ENCODE measurements around the gene ST7L.
"Not testable (repeated sequence)": the region's sequence is repeated elsewhere in the genome, so short reads cannot be mapped to it uniquely, and the experiment has no call there.

Gene ST7L

DNA sequence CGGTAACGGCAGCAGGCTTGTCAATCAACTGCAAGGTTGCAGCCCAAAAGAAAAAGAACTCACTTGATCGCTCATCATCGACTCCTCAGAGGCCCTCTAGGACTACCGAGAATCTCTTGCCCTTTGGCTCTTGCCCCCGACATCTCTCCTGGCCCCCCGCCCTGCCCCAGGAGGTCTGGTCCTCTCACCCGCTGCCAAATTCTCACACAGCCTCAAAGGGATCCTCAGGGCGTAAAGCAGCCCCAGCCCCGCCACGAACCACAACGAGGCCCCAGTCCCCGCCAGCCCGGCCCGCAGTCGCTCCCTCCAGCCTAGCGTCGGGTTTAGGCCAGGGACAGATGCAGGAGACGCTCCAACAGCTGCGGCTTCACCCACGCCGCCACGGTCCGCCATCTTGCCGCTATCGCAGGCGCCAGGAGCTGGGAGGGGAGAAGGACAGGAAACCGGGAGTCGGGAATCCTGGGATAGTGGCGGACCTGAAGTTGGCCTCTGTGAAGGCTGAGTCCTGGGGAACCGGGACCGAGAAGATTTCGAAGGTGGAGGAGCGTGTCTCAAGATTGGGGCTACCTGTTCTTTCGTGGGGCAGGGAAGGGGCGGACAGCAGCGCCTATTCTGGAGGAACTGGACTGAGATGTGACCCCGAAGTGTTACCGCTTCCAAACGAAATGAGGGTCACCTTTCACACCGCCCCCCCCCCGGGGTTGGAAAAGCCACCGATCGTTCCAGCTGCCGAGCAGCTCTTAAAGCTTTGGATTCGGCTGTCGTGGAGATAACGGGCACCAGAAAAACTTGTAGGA is at the start of gene ST7L:
TSS of gene ST7L (minus strand) at position 421 of the 797 bp plus-strand sequence. CDS start at position 393, 28 bp downstream.
- H3K27ac ChIP-seq: peak within 1 kb of the TSS; percentile 98
- no peak for TF ChIP-seq Cebpa-rat (IDR thresholded peaks at IDR 0.05)

DNA sequence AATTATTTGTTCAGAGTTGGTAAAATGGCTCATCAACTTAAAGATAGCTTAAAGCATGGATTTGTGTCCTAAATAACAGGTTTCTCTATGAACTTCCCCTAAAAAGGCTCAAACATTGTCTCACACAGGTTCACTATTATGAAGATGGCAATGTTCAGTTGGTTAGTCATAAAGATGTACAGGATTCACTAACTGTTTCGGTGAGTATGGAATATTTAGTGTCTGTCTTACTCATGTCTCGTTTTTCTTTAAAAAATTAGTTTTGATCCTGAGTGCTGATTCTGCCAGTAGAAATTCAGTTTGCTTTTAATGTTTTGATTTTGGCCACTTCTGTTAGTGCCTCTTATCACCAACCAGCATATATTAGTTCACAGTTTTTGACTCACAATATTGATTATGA is 48.0 kb upstream of the ST7L start:
- Histone ChIP-seq H3K27me3 (no peaks in the 10 kb centered on the region), H4K20me1 (no peaks in the 10 kb centered on the region), H3K4me3 (no peak overlapping the region), H3K9ac (no peak overlapping the region), H3K9me3 (no peaks in the 10 kb centered on the region), H3K4me1 (0 out of 2 replicates have a peak, but pooled peaks cover 5% of the 10 kb centered on the region), H3K27ac (no peak overlapping the region), H3K4me2 (no peak overlapping the region), H3K36me3 (peaks cover 100% of the 10 kb centered on the region)
- no peak for TF ChIP-seq Cebpa-rat (IDR thresholded peaks at IDR 0.05)

More for the DNA sequence above, at the start of gene ST7L:
- peak within 1 kb of the TSS; percentile 96 for H3K9ac ChIP-seq
- peak within 1 kb of the TSS; percentile 84 for H3K4me3 ChIP-seq
- peak within 1 kb of the TSS; percentile 84 for H3K4me2 ChIP-seq
- peaks cover 17% of the 10 kb centered on the region for H3K36me3 ChIP-seq
- no peaks in the 10 kb centered on the region for H3K9me3 ChIP-seq
- peaks cover 35% of the 10 kb centered on the region for H4K20me1 ChIP-seq
- H3K27me3 ChIP-seq: no peaks in the 10 kb centered on the region
- H3K4me1 ChIP-seq: peaks cover 38% of the 10 kb centered on the region

- H3K36me3 ChIP-seq: peaks cover 100% of the 10 kb centered on the region
- no peaks in the 10 kb centered on the region for H4K20me1 ChIP-seq
- no peaks in the 10 kb centered on the region for H3K9me3 ChIP-seq
- H3K27me3 ChIP-seq: no peaks in the 10 kb centered on the region
- no peak overlapping the region for H3K4me2 ChIP-seq
- H3K27ac ChIP-seq: no peak overlapping the region
- no peak overlapping the region for H3K4me3 ChIP-seq
- H3K4me1 ChIP-seq: 0 out of 2 replicates have a peak, but pooled peaks cover 5% of the 10 kb centered on the region
- no peak for TF ChIP-seq Cebpa-rat (IDR thresholded peaks at IDR 0.05)
- no peak overlapping the region for H3K9ac ChIP-seq
Observed at GRCh38 chr1:112665857-112666256, 46.9 kb upstream of the ST7L start.

DNA sequence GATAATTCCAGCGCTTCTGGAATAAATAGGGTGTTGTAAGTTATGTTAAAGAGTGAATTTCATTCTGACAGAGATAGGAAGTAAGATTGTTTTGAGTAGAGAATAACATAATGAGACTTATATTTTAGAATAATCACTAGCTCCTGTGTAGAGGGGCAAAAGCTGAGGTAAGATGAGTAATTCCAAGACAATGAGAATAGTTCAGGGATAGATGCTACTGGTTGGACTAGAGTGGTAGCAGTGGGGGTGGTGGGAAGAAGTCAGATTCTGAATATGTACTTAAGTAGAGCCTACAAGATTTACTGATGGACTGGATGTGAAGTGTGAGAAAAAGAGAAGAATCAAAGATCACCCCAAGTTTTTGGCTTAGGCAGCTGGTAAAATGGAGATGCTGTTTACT is 32.3 kb upstream of the ST7L start:
- H3K36me3 ChIP-seq: peaks cover 86% of the 10 kb centered on the region
- no peak for TF ChIP-seq Cebpa-rat (IDR thresholded peaks at IDR 0.05)

DNA sequence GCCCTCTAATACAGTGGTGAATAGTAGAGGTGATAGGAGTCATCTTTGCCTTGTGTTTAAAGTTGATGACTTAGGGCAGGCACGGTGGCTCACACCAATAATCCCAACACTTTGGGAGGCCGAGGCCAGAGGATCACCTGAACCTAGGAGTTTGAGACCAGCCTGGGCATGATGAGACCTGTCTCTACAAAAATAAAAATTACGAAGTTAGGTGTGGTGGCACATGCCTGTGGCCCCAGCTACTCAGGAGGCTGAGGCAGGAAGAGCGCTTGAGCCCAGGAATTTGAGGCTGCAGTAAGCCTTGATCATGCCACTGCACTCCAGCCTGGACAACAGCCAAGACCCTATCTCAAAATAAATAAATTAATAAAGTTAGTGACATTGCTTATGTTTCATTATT is 27.3 kb upstream of the ST7L start:
- H3K27me3 ChIP-seq: no peaks in the 10 kb centered on the region
- H3K9ac ChIP-seq: no peak overlapping the region
- H3K4me2 ChIP-seq: no peak overlapping the region
- H3K9me3 ChIP-seq: 0 out of 2 replicates have a peak, but pooled peaks cover 8% of the 10 kb centered on the region
- peaks cover 88% of the 10 kb centered on the region for H3K36me3 ChIP-seq
- H3K27ac ChIP-seq: no peak overlapping the region
- no peaks in the 10 kb centered on the region for H3K4me1 ChIP-seq
- no peak overlapping the region for H3K4me3 ChIP-seq
- peaks cover 95% of the 10 kb centered on the region for H4K20me1 ChIP-seq
- no peak for TF ChIP-seq Cebpa-rat (IDR thresholded peaks at IDR 0.05)

More for the DNA sequence above, 32.3 kb upstream of the ST7L start:
- no peak overlapping the region for H3K4me2 ChIP-seq
- peaks cover 66% of the 10 kb centered on the region for H4K20me1 ChIP-seq
- no peak overlapping the region for H3K9ac ChIP-seq
- H3K27me3 ChIP-seq: no peaks in the 10 kb centered on the region
- H3K4me3 ChIP-seq: no peak overlapping the region
- no peaks in the 10 kb centered on the region for H3K4me1 ChIP-seq
- no peak overlapping the region for H3K27ac ChIP-seq
- H3K9me3 ChIP-seq: no peaks in the 10 kb centered on the region

DNA sequence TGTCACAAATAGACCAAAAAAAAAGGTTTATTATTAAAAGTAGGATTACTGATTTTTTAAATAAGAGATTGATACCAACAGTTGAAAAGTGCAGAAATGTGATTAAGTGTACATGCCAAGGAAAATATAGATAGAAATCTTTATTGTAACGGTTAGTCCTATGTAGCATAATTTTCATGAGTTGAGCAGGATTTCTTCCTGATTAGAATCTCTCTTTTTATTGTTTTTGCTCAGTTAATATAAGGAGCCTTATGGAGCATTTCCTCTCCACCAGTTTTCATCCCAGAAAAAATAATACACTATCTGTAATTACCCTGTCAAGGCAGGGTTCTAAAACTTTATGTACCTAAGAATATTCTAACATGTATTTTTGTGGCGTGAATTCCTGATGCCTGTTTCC is 24.1 kb upstream of the ST7L start:
- Histone ChIP-seq H3K27ac (no peak overlapping the region), H3K36me3 (peaks cover 70% of the 10 kb centered on the region), H4K20me1 (peaks cover 93% of the 10 kb centered on the region)

DNA sequence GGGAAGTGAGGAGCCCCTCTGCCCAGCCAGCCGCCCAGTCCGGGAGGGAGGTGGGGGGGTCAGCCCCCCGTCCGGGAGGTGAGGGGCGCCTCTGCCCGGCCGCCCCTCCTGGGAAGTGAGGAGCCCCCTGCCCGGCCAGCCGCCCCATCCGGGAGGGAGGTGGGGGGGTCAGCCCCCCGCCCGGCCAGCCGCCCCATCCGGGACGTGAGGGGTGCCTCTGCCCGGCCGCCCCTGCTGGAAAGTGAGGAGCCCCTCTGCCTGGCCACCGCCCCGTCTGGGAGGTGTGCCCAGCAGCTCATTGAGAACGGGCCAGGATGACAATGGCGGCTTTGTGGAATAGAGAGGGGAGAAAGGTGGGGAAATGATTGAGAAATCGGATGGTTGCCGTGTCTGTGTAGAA is 21.5 kb upstream of the ST7L start:
- Histone ChIP-seq H3K36me3 (peaks cover 66% of the 10 kb centered on the region), H3K9me3 (peaks cover 29% of the 10 kb centered on the region), H4K20me1 (peaks cover 93% of the 10 kb centered on the region)
- H3K27me3 ChIP-seq, H3K4me1 ChIP-seq, H3K27ac ChIP-seq, H3K4me2 ChIP-seq, H3K9ac ChIP-seq, H3K4me3 ChIP-seq: not testable (repeated sequence)

More for the DNA sequence above, 24.1 kb upstream of the ST7L start:
- no peaks in the 10 kb centered on the region for H3K27me3 ChIP-seq
- TF ChIP-seq Cebpa-rat (IDR thresholded peaks at IDR 0.05): no peak
- H3K4me2 ChIP-seq: no peak overlapping the region
- H3K9me3 ChIP-seq: peaks cover 20% of the 10 kb centered on the region
- no peak overlapping the region for H3K4me3 ChIP-seq
- no peaks in the 10 kb centered on the region for H3K4me1 ChIP-seq
- no peak overlapping the region for H3K9ac ChIP-seq

DNA sequence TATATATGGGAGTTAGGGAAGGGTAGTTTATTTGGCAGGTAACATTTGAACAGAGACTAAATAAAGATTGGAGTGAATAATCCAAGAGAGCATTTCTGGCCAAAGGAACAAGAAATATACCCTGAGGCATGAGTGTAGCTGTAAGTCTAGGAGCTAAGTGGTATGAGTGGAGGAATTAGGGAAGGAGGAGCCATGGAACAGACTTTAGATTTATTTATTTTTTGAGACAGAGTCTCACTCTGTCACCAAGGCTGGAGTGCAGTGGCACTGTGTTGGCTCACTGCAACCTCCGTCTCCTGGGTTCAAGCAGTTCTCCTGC is 19.1 kb upstream of the ST7L start:
- TF ChIP-seq Cebpa-rat (IDR thresholded peaks at IDR 0.05): no peak
- Histone ChIP-seq H3K4me3 (no peak overlapping the region), H3K27me3 (no peaks in the 10 kb centered on the region), H3K27ac (no peak overlapping the region), H3K36me3 (peaks cover 56% of the 10 kb centered on the region), H3K4me1 (0 out of 2 replicates have a peak, but pooled peaks cover 9% of the 10 kb centered on the region), H4K20me1 (peaks cover 93% of the 10 kb centered on the region), H3K9ac (no peak overlapping the region), H3K9me3 (peaks cover 23% of the 10 kb centered on the region), H3K4me2 (no peak overlapping the region)

DNA sequence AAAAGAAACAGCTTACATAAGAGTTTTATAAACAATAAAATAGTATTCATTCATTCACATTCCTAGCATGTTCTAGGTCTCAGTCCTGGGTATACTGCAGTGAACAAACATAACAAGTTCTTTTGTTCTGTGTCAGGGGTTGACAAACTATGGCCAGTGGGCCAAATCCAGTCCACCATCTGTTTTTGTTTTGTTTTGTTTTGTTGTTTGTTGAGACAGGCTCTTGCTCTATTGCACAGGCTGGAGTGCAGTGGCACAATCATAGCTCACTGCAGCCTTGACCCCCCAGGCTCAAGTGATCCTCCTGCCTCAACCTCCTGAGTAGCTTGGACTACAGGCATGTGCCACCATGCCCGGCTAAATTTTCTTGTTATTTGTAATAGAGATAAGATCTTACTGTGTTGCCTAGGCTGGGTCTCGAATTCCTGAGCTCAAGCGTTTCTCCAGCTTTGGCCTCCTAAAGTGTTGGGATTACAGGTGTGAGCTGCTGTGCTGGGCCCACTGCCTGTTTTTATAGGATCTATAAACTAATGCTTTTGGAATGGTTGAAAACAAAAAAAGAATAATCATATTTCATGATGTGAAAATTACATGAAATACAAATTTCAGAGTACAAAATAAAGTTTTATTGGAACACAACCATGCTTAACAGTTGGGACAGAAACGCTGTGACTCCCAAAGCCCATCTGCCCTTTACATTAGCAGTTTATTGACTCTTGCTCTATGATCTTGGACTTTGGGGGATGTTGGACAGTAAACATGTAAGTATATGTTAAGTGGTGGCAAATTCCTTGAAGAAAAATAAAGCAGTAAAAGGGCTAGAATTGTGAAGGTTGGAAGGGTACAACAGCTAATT is 18.5 kb upstream of the ST7L start:
- H4K20me1 ChIP-seq: peaks cover 93% of the 10 kb centered on the region

More for the DNA sequence above, 18.5 kb upstream of the ST7L start:
- no peak for TF ChIP-seq Cebpa-rat (IDR thresholded peaks at IDR 0.05)
- Histone ChIP-seq H3K4me1 (0 out of 2 replicates have a peak, but pooled peaks cover 9% of the 10 kb centered on the region), H3K4me3 (no peak overlapping the region), H3K9me3 (peaks cover 26% of the 10 kb centered on the region), H3K9ac (no peak overlapping the region), H3K4me2 (no peak overlapping the region), H3K27me3 (no peaks in the 10 kb centered on the region), H3K36me3 (peaks cover 55% of the 10 kb centered on the region), H3K27ac (no peak overlapping the region)

Measured in BLaER1 (cell line).